Activated CD4-positive, alpha-beta T cell treated with anti-CD3 and anti-CD28 coated beads, Interleukin-2, amount 10 ng/mL, durations not matched to agents 24 days and 14 days (primary cell): Measurements from ENCODE around the gene RPS2. TPM values are rescaled to one million over a fixed set of nuclear protein-coding genes. Genes with fewer than 3 reads are reported as not detected.
A peak's percentile ranks its signal among the peaks of the same experiment; 100 is the strongest.

Experiments
- DNase-seq: peaks from one replicate; pipeline ENCODE4 v3.0.0; 2022
- H3K27ac Mint-ChIP-seq: one replicate; pipeline ENCODE4 v1.8.0; 2022; ENCODE audit warnings: mild to moderate bottlenecking, mixed read lengths
- H3K27me3 Mint-ChIP-seq: one replicate; pipeline ENCODE4 v1.8.0; 2022; ENCODE audit warnings: mixed read lengths
- H3K36me3 Mint-ChIP-seq: one replicate; pipeline ENCODE4 v1.8.0; 2022; ENCODE audit warnings: low read depth, mild to moderate bottlenecking, mixed read lengths
- H3K4me1 Mint-ChIP-seq: one replicate; pipeline ENCODE4 v1.8.0; 2021; ENCODE audit warnings: mixed read lengths
- H3K4me3 Mint-ChIP-seq: one replicate; pipeline ENCODE4 v1.8.0; 2022; ENCODE audit warnings: mild to moderate bottlenecking, moderate library complexity, mixed read lengths
- H3K9me3 Mint-ChIP-seq: one replicate; pipeline ENCODE4 v1.8.0; 2021; ENCODE audit warnings: mixed read lengths
- intact Hi-C: fragments of 100-400 bp; cut with micrococcal nuclease; formaldehyde crosslinking; loops from one replicate; pipeline ENCODE4 v1.15.1; 2023
- total RNA-seq: library from RNA; stranded (reverse); gene quantifications from 2 replicates; pipeline ENCODE4 v1.2.3, GENCODE V29; 2022

Gene RPS2
- total RNA-seq, 1 donor from 2014 or later, result 3,401 TPM

GRCh38 chr16:1982991-1983543, 18.4 kb upstream of the RPS2 start:
- no peak for DNase-seq
- Mint-ChIP-seq H3K9me3 (no peaks in the 10 kb centered on the region), H3K27ac (peak overlapping the region; percentile 54), H3K36me3 (peaks cover 19% of the 10 kb centered on the region), H3K4me3 (peak overlapping the region; percentile 87), H3K4me1 (peaks cover 6% of the 10 kb centered on the region), H3K27me3 (peaks cover 24% of the 10 kb centered on the region)
- intact Hi-C loops, result no loop called here

- H3K4me1 Mint-ChIP-seq, result peaks cover 6% of the 10 kb centered on the region
- intact Hi-C loops, result no loop called here
- H3K4me3 Mint-ChIP-seq, result peak overlapping the region; percentile 25
- H3K9me3 Mint-ChIP-seq, result no peaks in the 10 kb centered on the region
- H3K36me3 Mint-ChIP-seq, result peaks cover 21% of the 10 kb centered on the region
- DNase-seq, result no peak
- no peak overlapping the region for H3K27ac Mint-ChIP-seq
- peaks cover 23% of the 10 kb centered on the region for H3K27me3 Mint-ChIP-seq
These were observed 17.4 kb upstream of the RPS2 start for GRCh38 chr16:1982013-1982433.

- H3K4me3 Mint-ChIP-seq, result peak within 1 kb of the TSS; percentile 25
- H3K9me3 Mint-ChIP-seq, result no peaks in the 10 kb centered on the region
- intact Hi-C loops, result no loop called here
- no peak within 1 kb of the TSS for H3K27ac Mint-ChIP-seq
- H3K36me3 Mint-ChIP-seq, result peaks cover 15% of the 10 kb centered on the region
- peaks cover 23% of the 10 kb centered on the region for H3K27me3 Mint-ChIP-seq
- no peak for DNase-seq
- H3K4me1 Mint-ChIP-seq, result peaks cover 6% of the 10 kb centered on the region
These were observed 16.8 kb upstream of the RPS2 start, which contains the start of gene NOXO1 for GRCh38 chr16:1981398-1981836. Gene NOXO1, minus strand, starts transcription at chr16:1981469. Its CDS starts 290 bp downstream, at chr16:1981179.

GRCh38 chr16:1980770-1981087, 16.1 kb upstream of the RPS2 start:
- Mint-ChIP-seq H3K4me3 (no peak overlapping the region), H3K4me1 (peaks cover 6% of the 10 kb centered on the region)
- intact Hi-C loops, result no loop called here

GRCh38 chr16:1980030-1980769, 15.6 kb upstream of the RPS2 start:
- Mint-ChIP-seq H3K9me3 (no peaks in the 10 kb centered on the region), H3K4me3 (no peak overlapping the region), H3K27ac (no peak overlapping the region), H3K36me3 (peaks cover 20% of the 10 kb centered on the region), H3K27me3 (peaks cover 23% of the 10 kb centered on the region), H3K4me1 (peaks cover 5% of the 10 kb centered on the region)
- DNase-seq, result peak; percentile 58
- intact Hi-C loops, result no loop called here

More at GRCh38 chr16:1980770-1981087, 16.1 kb upstream of the RPS2 start:
- peaks cover 23% of the 10 kb centered on the region for H3K27me3 Mint-ChIP-seq
- DNase-seq, result no peak
- H3K9me3 Mint-ChIP-seq, result no peaks in the 10 kb centered on the region
- H3K36me3 Mint-ChIP-seq, result peaks cover 19% of the 10 kb centered on the region
- no peak overlapping the region for H3K27ac Mint-ChIP-seq

- intact Hi-C loops, result no loop called here
- Mint-ChIP-seq H3K27me3 (peaks cover 23% of the 10 kb centered on the region), H3K4me3 (no peak overlapping the region), H3K27ac (no peak overlapping the region), H3K9me3 (no peaks in the 10 kb centered on the region), H3K36me3 (peaks cover 21% of the 10 kb centered on the region), H3K4me1 (peaks cover 4% of the 10 kb centered on the region)
- no peak for DNase-seq
These were observed 14.8 kb upstream of the RPS2 start for GRCh38 chr16:1979271-1980029.

- Mint-ChIP-seq H3K4me3 (no peak overlapping the region), H3K27ac (no peak overlapping the region), H3K27me3 (peaks cover 23% of the 10 kb centered on the region), H3K36me3 (peaks cover 23% of the 10 kb centered on the region), H3K9me3 (no peaks in the 10 kb centered on the region), H3K4me1 (peaks cover 4% of the 10 kb centered on the region)
- intact Hi-C loops, result no loop called here
- no peak for DNase-seq
These were observed 14.0 kb upstream of the RPS2 start for GRCh38 chr16:1978476-1979120.

- no peak overlapping the region for H3K4me3 Mint-ChIP-seq
- H3K27ac Mint-ChIP-seq, result no peak overlapping the region
- no peak for DNase-seq
- H3K36me3 Mint-ChIP-seq, result peaks cover 22% of the 10 kb centered on the region
- intact Hi-C loops, result no loop called here
- no peaks in the 10 kb centered on the region for H3K9me3 Mint-ChIP-seq
- peaks cover 19% of the 10 kb centered on the region for H3K27me3 Mint-ChIP-seq
- peaks cover 2% of the 10 kb centered on the region for H3K4me1 Mint-ChIP-seq
These were observed 13.2 kb upstream of the RPS2 start for GRCh38 chr16:1977875-1978268.

- intact Hi-C loops, result no loop called here
- Mint-ChIP-seq H3K4me3 (no peak overlapping the region), H3K4me1 (peaks cover 5% of the 10 kb centered on the region), H3K27me3 (peaks cover 13% of the 10 kb centered on the region), H3K36me3 (peaks cover 24% of the 10 kb centered on the region), H3K9me3 (no peaks in the 10 kb centered on the region), H3K27ac (no peak overlapping the region)
- no peak for DNase-seq
These were observed 12.6 kb upstream of the RPS2 start for GRCh38 chr16:1976951-1977874.

GRCh38 chr16:1976216-1976520, 11.5 kb upstream of the RPS2 start:
- peaks cover 32% of the 10 kb centered on the region for H3K36me3 Mint-ChIP-seq
- no peaks in the 10 kb centered on the region for H3K9me3 Mint-ChIP-seq
- H3K27ac Mint-ChIP-seq, result no peak overlapping the region
- intact Hi-C loops, result no loop called here
- no peak for DNase-seq
- H3K4me1 Mint-ChIP-seq, result peaks cover 12% of the 10 kb centered on the region
- H3K4me3 Mint-ChIP-seq, result no peak overlapping the region
- H3K27me3 Mint-ChIP-seq, result peaks cover 5% of the 10 kb centered on the region

GRCh38 chr16:1975432-1976215, 11.0 kb upstream of the RPS2 start:
- intact Hi-C loops, result no loop called here
- no peak for DNase-seq
- H3K36me3 Mint-ChIP-seq, result peaks cover 32% of the 10 kb centered on the region
- no peak overlapping the region for H3K27ac Mint-ChIP-seq
- no peaks in the 10 kb centered on the region for H3K9me3 Mint-ChIP-seq
- no peak overlapping the region for H3K4me3 Mint-ChIP-seq
- peaks cover 16% of the 10 kb centered on the region for H3K4me1 Mint-ChIP-seq
- H3K27me3 Mint-ChIP-seq, result peaks cover 2% of the 10 kb centered on the region

GRCh38 chr16:1974157-1975070, 9.8 kb upstream of the RPS2 start:
- no peaks in the 10 kb centered on the region for H3K27me3 Mint-ChIP-seq

More at GRCh38 chr16:1974157-1975070, 9.8 kb upstream of the RPS2 start:
- intact Hi-C loops, result loop anchor here (5.0 kb wide), 1 partner anchor 33 kb away; the partner anchor contains the start of gene ZNF598
- no peak for DNase-seq
- Mint-ChIP-seq H3K4me3 (peak overlapping the region; percentile 41), H3K9me3 (no peaks in the 10 kb centered on the region), H3K4me1 (peaks cover 16% of the 10 kb centered on the region), H3K27ac (no peak overlapping the region), H3K36me3 (peaks cover 31% of the 10 kb centered on the region)
